DMS153 treated with DMSO at 0.1 percent for 48 hours (cell line): ENCODE measurements around the gene HTR7.

Experiments used
- DNase-seq: peaks from one replicate; lab custom pipeline; 2025; ENCODE audit not compliant: unreplicated experiment; lab: John Stamatoyannopoulos, UW

HTR7 gene

GRCh38 chr10:90805206-90805605, 52.6 kb downstream of the HTR7 start:
- DNase-seq, result no peak

GRCh38 chr10:90804354-90804753, 53.5 kb downstream of the HTR7 start:
- DNase-seq, result no peak

DNA sequence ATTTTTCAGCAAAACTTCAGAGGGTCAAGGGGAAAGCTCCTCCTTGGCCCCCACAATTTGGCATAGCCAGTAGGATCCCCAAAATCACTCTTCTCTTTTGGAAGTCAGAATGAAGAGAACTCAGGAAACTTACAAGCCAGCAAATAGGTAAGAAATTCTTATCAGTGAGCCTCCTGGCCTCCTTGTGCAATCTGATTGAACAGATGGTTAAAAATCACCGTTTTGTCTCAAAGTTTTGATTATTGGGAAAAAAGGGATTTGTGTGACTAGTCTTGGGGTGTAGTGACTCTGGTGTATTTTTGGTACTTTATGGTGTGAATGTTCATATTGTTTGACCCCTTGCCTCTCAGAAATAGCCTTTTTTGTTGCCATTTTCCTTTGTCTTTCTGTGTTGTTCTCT, 56.2 kb downstream of the HTR7 start:
- no peak for DNase-seq

DNA sequence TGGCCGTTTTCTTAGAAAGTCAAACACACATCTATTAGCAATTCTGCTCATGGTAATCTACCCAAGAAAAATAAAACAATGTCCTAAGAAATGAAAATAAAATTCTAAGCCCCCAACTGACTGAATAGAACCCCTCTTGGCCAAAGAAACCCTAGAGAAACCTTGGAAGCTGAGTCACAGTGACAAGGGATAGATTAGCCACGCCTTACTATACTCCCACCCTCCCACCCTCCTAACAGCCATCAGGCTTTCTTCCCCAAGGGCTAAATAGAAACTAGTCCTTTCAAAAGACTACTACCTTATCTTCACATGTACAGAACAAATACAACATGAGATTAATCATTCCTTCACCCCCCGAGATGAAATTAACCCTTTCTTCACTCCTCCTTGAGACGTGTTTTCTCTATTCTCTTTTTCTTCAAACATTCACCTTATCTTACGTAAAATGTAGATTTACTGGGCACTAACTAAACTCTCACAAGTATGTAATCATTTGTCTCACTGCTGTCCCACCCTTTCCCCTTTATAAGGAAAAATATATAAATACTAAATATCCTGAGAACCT, 57.5 kb downstream of the HTR7 start:
- no peak for DNase-seq

DNA sequence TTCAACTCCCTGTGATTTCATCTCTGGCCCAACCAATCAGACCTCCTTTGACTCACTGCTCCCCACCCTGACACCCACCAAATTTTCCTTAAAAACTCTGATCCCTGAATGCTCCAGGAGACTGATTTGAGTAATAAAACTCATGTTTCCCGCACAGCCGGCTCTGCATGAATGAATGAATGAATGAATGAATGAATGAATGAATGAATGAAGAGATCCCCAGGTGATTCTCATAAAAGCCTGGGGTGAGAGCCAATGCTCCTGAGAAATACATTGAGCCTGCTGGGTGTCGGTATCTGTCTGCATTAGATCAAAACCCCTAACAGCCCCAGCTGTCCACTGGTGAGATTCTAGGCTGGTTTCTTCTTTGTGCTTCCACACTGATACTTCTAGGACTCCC, 58.7 kb downstream of the HTR7 start:
- no peak for DNase-seq

DNA sequence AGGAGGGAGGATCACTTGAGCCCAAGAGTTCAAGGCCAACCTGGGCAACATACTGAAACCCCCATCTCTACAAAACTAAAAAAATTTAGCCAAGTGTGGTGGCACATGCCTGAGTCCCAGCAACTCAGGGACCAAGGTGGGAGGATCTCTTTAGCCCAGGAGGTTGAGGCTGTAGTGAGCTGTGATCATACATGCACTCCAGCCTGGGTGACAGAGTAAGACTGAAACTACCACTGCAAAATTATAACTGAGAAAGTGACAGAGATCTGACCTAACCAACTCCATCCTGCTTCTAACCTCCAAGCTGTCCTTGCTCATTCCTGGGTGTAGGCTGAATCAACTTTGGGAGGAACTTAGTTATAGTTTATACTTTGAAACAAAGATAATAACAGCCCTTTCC, 59.4 kb downstream of the HTR7 start:
- DNase-seq, result no peak

DNA sequence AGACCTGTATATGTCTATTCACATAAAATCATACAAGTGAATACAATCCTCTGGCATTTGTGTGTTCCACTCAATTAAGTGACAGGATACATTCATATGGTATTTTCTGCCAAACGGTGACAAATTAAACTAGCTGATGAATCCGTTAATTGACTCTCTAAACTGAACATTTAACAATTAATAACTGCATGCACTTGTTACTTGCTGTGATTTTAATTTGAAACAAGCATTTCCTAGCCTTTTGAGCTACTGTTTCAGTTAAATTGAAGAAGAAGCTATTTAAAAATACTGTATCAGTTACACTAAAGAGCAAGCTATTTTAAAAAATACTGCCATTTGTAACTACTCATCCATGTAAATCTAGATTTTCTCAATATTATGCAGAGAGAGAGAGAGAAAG, 67.4 kb downstream of the HTR7 start:
- no peak for DNase-seq

DNA sequence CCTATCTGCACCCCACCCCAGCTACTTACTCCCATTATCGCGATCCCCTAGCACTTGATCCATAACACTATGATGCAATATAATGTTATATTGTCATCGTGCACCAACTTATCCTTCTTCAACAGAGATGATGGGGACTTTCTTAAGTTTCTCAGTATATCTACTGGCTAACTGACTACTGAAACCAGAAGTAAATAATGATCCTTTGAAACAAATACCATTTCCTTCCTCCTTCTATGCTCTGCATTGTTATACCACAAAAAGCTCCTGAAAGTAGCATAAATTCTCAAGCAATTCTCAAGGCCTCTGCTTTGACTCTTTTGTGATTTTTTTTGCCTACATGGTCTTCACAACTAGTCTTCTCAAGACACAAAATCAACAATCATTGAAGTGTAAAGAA, 68.9 kb downstream of the HTR7 start:
- no peak for DNase-seq

GRCh38 chr10:90788199-90788491, 69.7 kb downstream of the HTR7 start:
- DNase-seq, result no peak

DNA sequence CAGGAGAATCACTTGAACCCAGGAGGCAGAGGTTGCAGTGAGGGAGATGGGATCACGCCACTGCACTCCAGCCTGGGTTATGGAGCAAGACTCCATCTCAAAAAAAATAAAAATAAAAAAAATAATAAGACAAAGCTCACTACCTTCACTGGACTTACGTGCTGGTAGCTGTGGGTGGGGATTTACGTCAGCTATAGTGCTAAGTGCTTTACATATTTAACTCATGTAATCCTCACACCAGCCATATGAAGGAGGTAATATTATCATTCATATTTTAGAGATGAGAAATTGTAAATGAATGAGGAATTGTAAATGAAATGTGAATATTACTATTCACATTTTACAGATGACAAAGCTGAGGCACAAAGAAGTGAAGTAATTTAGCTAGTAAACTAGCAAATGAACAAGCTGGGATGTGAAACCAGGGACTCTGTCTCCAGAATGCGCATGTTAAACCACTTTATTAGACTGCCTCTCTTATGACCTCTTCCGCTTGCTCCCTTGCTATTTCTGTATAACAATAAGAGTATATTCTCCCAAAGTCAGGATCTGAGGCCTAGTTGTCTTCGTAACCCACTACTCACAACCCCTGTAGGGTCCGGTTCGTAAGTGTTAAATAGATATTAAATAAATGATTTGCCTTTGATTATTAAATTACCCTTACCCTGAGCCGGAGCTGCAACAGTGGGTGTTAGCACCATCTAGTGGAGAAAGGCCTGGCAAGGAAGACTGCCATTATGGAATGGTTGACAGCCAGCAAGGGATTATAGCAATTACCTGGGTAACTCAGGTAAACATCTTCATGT, 70.2 kb downstream of the HTR7 start:
- DNase-seq, result peak; percentile 17

- no peak for DNase-seq
Observed at GRCh38 chr10:90785782-90786181, 72.1 kb downstream of the HTR7 start.

GRCh38 chr10:90784771-90785170, 73.1 kb downstream of the HTR7 start:
- DNase-seq, result no peak

- no peak for DNase-seq
Observed at GRCh38 chr10:90780488-90780887, 77.4 kb downstream of the HTR7 start.

GRCh38 chr10:90779548-90779947, 78.3 kb downstream of the HTR7 start:
- DNase-seq, result no peak

- no peak for DNase-seq
Observed at GRCh38 chr10:90777621-90778020, 80.2 kb downstream of the HTR7 start.

DNA sequence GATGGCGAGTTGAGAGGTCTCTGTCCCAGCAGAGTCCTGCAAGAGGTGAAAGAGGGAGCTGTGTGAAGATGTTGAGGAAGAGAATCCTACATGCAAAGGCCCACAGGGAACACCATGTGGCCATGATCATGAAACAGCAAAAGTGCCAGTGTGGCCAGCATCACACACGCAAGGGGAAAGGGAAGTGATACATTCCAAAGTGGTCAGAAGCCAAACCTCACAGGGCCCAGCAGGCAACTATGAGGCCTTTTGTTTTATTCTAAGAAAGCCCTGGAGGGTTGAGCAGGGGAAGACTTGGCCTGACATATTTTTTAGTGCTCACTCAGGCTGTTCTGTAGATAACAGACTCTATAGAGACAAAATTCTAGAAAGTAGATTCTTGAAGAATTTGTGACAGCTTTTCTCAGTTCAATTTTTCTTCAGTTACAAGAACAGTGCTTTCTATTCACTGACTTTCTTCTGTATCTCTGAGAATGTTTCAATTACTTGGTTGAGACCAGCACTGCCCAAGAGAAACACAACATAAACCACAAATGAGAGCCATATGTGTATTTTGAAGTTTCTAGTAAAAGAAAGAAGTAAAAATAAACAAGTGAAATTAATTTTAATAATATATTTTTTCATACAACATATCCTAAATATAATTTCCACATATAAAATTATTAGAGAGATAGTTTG, 82.3 kb downstream of the HTR7 start:
- no peak for DNase-seq

- no peak for DNase-seq
Observed at GRCh38 chr10:90769946-90770841, 87.6 kb downstream of the HTR7 start.

GRCh38 chr10:90751107-90751997, 106.5 kb downstream of the HTR7 start:
- DNase-seq, result peak; percentile 8

- no peak for DNase-seq
Observed at GRCh38 chr10:90746829-90747228, 111.0 kb downstream of the HTR7 start.

- no peak for DNase-seq
Observed at GRCh38 chr10:90745565-90745964, 112.3 kb downstream of the HTR7 start.

- DNase-seq, result no peak
Observed at GRCh38 chr10:90743291-90743690, 114.5 kb downstream of the HTR7 start.
